HepG2 (cell line): Measurements from ENCODE around the gene RHBDF2. TPM values are rescaled to one million over a fixed set of nuclear protein-coding genes. Genes with fewer than 3 reads are reported as not detected.
A peak's percentile ranks its signal among the peaks of the same experiment; 100 is the strongest.

Source experiments
- ARNT2 ChIP-seq: sonication (generic); formaldehyde crosslinking; IDR thresholded peaks from 2 replicates; pipeline ENCODE4 v1.8.0; 2022; ENCODE audit warnings: mild to moderate bottlenecking, low read depth, missing genetic modification reagents, moderate library complexity
- KAT7 ChIP-seq: IDR thresholded peaks from 2 replicates; pipeline ENCODE4 v1.6.1; 2018; ENCODE audit warnings: borderline replicate concordance, missing compliant biosample characterization
- KMT2B ChIP-seq: IDR thresholded peaks from 2 replicates; pipeline ENCODE4 v1.6.1; 2016; ENCODE audit warnings: missing genetic modification reagents, missing compliant biosample characterization
- MYC ChIP-seq: sonication (generic); formaldehyde crosslinking; IDR thresholded peaks from 2 replicates; pipeline ENCODE4 v1.9.0; 2021; ENCODE audit warnings: missing genetic modification reagents, borderline replicate concordance
- PITX1 ChIP-seq: sonication (generic); formaldehyde crosslinking; IDR thresholded peaks from 2 replicates; pipeline ENCODE4 v1.5.1; 2020; ENCODE audit warnings: mild to moderate bottlenecking, missing genetic modification reagents
- PRDM10 ChIP-seq: sonication (generic); formaldehyde crosslinking; IDR thresholded peaks from 2 replicates; pipeline ENCODE4 v1.4.0; 2020; ENCODE audit warnings: low read depth, missing genetic modification reagents
- PRDM4 ChIP-seq: sonication (generic); formaldehyde crosslinking; IDR thresholded peaks from 2 replicates; pipeline ENCODE4 v1.9.0; 2021; ENCODE audit warnings: missing genetic modification reagents, borderline replicate concordance
- ZFY ChIP-seq: sonication (generic); formaldehyde crosslinking; IDR thresholded peaks from 2 replicates; pipeline ENCODE4 v1.4.0; 2020; ENCODE audit warnings: missing genetic modification reagents
- ZNF446 ChIP-seq: sonication (generic); formaldehyde crosslinking; IDR thresholded peaks from 2 replicates; pipeline ENCODE4 v1.5.0; 2020; ENCODE audit warnings: mild to moderate bottlenecking, missing genetic modification reagents
- ZNF619 ChIP-seq: sonication (generic); formaldehyde crosslinking; IDR thresholded peaks from 2 replicates; pipeline ENCODE4 v1.4.0; 2020; ENCODE audit warnings: mild to moderate bottlenecking, missing genetic modification reagents
- polyA plus RNA-seq, 8 experiments: library from polyadenylated mRNA; depleted of rRNA in 3 of 8; stranded (reverse) in 7 of 8; unstranded in 1 of 8; fragments of >200 nt; fragmentation: Illumina TruSeq in 4 of 8; extraction: Trizol in 4 of 8; gene quantifications; 2 replicates each; pipeline versions ENCODE4 v1.2.1 to v1.2.3, GENCODE V29; 2011 to 2016; ENCODE audit warnings: low read depth in 4 of 8, missing spikeins in 1 of 8, mixed read lengths in 1 of 8; ENCODE audit not compliant: insufficient read depth in 1 of 8
- total RNA-seq, 5 experiments: library from RNA; depleted of rRNA; stranded (reverse); fragments of >200 nt; fragmentation: Illumina TruSeq; extraction: Trizol; gene quantifications; 2 replicates each; pipeline ENCODE4 v1.2.3, GENCODE V29; 2016; ENCODE audit warnings: low read depth in 1 of 5
- TF ChIP-seq, protein P1 (sequence below): sonication (generic); formaldehyde crosslinking; IDR thresholded peaks from one replicate; pipeline ENCODE4 v1.5.1; 2020; ENCODE audit warnings: mild to moderate bottlenecking, missing genetic modification reagents; ENCODE audit errors: not compliant biosample characterization
- TF ChIP-seq, protein P2 (sequence below): sonication (generic); formaldehyde crosslinking; IDR thresholded peaks from 2 replicates; pipeline ENCODE4 v1.5.0; 2020; ENCODE audit warnings: missing genetic modification reagents, mild to moderate bottlenecking, borderline replicate concordance

Gene RHBDF2
- total and polyA plus RNA-seq, 2 of the 13 experiments (the other 11 are each of a cell fraction or from before 2014, with no cell fraction given) = 7.8 to 24.2 TPM

DNA sequence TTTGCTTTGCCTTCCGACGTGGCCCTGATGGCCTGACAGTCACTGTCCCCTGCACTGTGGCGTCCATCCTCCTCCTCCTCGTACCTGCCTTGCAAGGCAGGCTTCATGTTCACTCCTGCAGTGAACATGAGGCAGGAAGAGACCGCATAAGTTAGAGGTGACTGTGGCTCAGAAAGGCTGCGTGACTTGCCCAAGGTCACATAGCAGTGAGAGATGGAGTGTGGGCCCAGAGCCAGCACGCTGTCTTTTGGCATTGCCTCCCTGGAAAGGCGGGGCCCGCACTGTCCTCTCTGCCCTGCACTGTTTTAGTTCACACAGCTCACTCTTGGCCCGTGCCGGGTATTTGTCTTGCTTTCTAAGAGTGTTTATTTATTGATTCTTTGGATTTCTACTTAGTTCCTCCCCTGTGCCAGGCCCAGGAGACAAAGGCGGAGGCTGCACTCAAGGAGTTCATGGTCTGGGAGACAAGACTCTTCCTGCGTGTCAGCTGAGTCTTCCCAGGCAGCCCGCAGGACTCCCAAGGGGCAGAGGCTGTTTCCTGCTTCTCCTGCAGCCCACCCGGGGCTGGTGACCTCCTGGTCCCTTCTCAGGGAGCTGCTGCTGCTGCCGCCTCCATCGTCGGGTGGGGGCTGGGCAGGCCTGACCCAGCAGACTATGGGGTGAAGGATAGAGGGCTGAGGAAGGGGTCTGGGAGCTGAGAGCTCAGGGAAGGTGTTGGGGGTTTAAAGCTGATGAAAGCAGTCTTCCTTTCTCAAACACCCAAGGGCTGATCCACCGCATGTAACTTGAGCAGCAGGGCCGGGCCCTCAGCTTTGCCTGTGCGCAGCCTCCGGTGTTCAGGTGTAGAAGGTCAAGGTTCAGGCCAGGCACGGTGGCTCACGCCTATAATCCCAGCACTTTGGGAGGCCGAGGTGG, 23.6 kb upstream of the RHBDF2 start (continued):
- TF ChIP-seq, protein P1, sequence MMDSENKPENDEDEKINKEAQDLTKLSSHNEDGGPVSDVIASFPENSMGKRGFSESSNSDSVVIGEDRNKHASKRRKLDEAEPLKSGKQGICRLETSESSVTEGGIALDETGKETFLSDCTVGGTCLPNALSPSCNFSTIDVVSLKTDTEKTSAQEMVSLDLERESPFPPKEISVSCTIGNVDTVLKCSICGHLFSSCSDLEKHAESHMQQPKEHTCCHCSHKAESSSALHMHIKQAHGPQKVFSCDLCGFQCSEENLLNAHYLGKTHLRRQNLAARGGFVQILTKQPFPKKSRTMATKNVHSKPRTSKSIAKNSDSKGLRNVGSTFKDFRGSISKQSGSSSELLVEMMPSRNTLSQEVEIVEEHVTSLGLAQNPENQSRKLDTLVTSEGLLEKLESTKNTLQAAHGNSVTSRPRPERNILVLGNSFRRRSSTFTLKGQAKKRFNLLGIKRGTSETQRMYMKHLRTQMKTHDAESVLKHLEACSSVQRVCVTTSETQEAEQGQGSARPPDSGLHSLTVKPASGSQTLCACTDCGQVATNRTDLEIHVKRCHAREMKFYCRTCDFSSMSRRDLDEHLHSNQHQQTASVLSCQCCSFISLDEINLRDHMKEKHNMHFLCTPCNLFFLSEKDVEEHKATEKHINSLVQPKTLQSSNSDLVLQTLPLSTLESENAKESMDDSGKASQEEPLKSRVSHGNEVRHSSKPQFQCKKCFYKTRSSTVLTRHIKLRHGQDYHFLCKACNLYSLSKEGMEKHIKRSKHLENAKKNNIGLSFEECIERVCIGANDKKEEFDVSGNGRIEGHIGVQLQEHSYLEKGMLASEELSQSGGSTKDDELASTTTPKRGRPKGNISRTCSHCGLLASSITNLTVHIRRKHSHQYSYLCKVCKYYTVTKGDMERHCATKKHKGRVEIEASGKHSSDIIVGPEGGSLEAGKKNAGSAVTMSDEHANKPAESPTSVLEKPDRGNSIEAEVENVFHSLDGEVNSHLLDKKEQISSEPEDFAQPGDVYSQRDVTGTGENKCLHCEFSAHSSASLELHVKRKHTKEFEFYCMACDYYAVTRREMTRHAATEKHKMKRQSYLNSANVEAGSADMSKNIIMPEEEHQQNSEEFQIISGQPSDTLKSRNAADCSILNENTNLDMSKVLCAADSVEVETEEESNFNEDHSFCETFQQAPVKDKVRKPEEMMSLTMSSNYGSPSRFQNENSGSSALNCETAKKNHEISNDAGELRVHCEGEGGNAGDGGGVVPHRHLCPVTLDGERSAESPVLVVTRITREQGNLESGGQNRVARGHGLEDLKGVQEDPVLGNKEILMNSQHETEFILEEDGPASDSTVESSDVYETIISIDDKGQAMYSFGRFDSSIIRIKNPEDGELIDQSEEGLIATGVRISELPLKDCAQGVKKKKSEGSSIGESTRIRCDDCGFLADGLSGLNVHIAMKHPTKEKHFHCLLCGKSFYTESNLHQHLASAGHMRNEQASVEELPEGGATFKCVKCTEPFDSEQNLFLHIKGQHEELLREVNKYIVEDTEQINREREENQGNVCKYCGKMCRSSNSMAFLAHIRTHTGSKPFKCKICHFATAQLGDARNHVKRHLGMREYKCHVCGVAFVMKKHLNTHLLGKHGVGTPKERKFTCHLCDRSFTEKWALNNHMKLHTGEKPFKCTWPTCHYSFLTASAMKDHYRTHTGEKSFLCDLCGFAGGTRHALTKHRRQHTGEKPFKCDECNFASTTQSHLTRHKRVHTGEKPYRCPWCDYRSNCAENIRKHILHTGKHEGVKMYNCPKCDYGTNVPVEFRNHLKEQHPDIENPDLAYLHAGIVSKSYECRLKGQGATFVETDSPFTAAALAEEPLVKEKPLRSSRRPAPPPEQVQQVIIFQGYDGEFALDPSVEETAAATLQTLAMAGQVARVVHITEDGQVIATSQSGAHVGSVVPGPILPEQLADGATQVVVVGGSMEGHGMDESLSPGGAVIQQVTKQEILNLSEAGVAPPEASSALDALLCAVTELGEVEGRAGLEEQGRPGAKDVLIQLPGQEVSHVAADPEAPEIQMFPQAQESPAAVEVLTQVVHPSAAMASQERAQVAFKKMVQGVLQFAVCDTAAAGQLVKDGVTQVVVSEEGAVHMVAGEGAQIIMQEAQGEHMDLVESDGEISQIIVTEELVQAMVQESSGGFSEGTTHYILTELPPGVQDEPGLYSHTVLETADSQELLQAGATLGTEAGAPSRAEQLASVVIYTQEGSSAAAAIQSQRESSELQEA (CRISPR knock-in tag) = no peak
- peak; percentile 28; the same call in 1 of the 2 replicates for TF ChIP-seq KMT2B (CRISPR knock-in tag)
- TF ChIP-seq ZFY (CRISPR knock-in tag) = peak; percentile 69
- peak; percentile 59 for TF ChIP-seq MYC
- TF ChIP-seq ZNF619 (CRISPR knock-in tag) = peak; percentile 38; the same call in 1 of the 2 replicates
- TF ChIP-seq, protein P2, sequence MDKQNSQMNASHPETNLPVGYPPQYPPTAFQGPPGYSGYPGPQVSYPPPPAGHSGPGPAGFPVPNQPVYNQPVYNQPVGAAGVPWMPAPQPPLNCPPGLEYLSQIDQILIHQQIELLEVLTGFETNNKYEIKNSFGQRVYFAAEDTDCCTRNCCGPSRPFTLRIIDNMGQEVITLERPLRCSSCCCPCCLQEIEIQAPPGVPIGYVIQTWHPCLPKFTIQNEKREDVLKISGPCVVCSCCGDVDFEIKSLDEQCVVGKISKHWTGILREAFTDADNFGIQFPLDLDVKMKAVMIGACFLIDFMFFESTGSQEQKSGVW (CRISPR knock-in tag) = no peak
- TF ChIP-seq PRDM10 = peak; percentile 69; the same call in 1 of the 2 replicates
- 0 out of 2 replicates have a peak, but pooled peaks have one; percentile 48 for TF ChIP-seq ZNF446 (CRISPR knock-in tag)
- TF ChIP-seq KAT7 (CRISPR knock-in tag) = 0 out of 2 replicates have a peak, but pooled peaks have one; percentile 51
- peak; percentile 90 for TF ChIP-seq PITX1 (CRISPR knock-in tag)
- TF ChIP-seq PRDM4 (CRISPR knock-in tag) = no peak
- no peak for TF ChIP-seq ARNT2 (CRISPR knock-in tag)
